GM18508 (cell line): Measurements from ENCODE around the gene ANKDD1A.

Source experiments
- ATAC-seq: cut with Tn5 transposase; IDR thresholded peaks from one replicate; pipeline ENCODE4 v1.9.1; 2021; ENCODE audit warnings: moderate number of reproducible peaks; ENCODE audit not compliant: insufficient read depth, unreplicated experiment

Gene ANKDD1A

GRCh38 chr15:64911311-64912186 lies at the start of gene ANKDD1A:
Gene ANKDD1A (plus strand): TSS chr15:64911902. CDS start chr15:64911931, 29 bp downstream.
- no peak for ATAC-seq

DNA sequence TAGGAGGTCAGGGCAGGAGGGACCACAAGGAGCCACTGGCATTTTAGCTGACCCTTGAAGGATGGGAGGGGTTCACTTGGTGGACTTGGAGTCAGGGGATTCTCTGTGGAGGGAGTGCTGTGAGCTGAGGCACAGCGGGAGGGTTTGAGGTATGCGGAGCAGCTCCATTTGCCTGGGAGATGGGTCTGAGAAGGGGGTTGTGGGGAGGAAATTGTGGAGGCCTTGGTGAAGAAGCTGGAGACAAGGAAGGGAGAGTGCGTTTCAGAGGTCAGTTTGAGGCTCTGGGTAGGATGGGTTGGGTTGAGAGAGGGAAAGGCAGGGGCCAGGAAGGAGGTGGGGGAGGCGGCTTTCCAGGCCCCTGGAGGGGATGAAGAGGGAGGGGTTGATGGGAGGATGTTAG lies 49.7 kb upstream of the ANKDD1A start:
- ATAC-seq: no peak

DNA sequence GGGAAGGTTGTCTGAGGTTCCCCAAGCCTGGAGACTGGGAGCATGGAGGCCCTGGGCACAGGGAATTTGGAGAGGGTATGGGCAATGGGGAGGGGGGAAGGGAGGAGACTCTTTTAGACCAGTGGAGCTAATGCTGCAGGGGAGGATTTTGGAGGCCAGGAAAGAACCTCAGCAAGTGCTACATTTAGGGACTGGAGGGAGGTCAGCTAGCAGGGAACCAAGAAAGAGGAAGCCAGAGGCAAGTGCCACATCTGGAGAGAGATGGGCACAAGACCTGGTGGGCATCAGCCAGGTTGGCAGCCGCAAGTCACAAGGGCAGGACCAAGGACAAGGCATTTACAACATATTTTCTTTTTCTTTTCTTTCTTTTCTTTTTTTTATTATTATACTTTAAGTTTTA lies 49.3 kb upstream of the ANKDD1A start:
- ATAC-seq: no peak

- ATAC-seq: no peak
Measured at GRCh38 chr15:64864068-64864467, 47.6 kb upstream of the ANKDD1A start.

GRCh38 chr15:64865126-64865997 lies 46.3 kb upstream of the ANKDD1A start:
- ATAC-seq: no peak

DNA sequence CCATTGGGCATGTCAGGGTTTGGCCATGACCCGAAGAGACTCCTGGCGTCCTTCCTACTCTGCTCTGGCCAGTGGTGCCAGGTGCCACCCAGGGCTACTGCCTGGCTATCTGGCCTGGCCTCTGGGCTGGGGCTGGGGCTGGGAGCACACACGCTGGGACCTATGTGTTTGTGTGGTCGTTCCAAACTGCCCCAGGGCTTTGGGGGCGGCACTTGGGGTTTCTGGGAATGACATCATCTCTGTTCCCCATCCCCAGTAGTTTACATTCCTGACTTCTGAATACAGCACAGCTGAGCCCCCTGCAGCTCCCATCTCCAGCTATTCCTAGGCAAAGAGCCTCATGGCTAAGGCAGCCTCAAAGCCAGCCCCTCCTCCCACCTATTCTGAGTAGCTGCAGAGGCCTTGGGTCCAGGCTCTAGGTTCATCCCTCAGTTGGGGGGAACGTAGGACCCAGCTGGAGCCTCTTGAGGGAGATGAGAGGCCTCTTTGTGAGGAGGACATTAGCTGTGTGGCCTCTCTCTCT lies 45.6 kb upstream of the ANKDD1A start:
- no peak for ATAC-seq

- ATAC-seq: no peak
Measured at GRCh38 chr15:64869501-64869900, 42.2 kb upstream of the ANKDD1A start.

DNA sequence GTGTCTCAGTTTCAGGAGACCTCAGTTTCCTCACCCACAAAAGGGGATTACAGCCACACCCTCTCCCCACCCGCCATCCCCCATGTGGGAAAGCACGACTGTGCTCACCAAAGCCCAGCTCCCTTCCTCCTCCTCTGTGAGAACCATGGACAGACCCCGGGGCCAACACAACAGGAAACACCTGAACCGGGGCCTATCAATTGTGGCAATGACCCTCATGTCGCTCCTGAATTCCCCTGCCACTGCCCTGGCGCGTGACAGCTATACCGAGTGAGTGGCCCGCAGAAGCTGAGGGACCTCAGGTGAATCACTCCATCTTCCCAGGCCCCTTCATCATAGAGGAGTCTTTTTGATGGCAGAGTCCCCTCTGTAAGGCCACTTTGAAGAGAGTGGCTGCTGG lies 41.3 kb upstream of the ANKDD1A start:
- no peak for ATAC-seq

GRCh38 chr15:64875641-64876223 lies 36.0 kb upstream of the ANKDD1A start:
- no peak for ATAC-seq

GRCh38 chr15:64877435-64877834 lies 34.3 kb upstream of the ANKDD1A start:
- no peak for ATAC-seq

DNA sequence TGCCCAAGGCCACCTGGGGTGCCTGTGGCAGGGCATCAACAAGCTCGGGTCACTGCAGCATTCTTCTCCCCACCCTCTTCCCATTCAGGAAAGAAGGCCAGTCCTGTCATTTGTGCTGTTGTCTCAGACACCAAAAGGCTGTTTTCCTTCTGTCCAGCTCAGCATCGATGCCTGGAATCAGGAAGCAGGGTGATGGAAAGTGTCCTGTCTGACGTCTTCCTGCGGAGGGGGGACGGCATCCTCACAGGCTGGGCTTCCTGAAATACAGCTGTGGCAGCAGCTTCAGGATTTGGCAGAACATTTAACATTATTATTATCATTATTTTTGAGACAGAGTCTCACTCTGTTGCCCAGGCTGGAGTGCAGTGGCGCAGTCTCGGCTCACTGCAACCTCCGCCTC lies 33.0 kb upstream of the ANKDD1A start:
- ATAC-seq: no peak

DNA sequence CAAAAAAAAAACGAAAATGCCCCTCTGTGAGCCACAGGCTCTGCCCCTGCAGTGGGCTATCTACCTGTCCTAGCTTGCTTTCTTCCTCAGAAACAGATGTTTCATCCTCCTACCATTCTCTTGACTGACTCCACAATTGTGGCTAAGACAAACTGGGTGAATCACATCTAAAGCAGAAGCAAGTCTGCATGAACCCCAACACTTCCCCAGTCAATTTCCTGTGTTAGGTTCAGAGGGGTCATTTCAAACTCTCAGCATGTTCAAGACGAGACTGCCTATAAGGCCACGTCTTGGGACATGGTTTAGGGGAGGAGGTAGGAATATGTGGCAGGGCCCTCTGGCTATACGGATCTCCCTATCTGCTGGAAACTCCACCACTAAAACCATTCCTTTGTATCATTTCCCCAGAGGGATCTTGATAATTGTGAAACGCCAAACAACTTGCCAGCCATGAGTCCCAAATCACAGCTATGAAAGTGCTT lies 28.6 kb upstream of the ANKDD1A start:
- ATAC-seq: no peak

- ATAC-seq: no peak
Measured at GRCh38 chr15:64883997-64884511, 27.6 kb upstream of the ANKDD1A start.

DNA sequence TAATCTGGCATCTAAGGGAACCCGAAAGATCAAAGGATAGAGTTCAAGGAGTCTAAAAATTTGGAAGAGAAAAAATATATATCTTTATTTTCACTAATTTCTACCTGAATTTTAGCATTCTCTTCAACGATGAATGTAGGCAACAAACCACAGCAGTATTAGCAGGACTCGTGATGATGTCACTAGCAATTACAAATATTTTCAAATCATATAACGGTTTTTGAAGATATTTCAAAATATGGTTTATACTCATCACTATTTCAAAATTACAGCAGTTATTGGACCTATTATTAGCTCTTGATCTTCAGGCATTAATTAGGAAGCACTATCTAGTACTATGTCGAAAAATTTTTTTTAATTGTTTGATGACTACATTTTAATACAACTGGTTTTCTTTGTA lies 27.0 kb upstream of the ANKDD1A start:
- ATAC-seq: no peak

GRCh38 chr15:64888336-64888735 lies 23.4 kb upstream of the ANKDD1A start:
- no peak for ATAC-seq

- no peak for ATAC-seq
Measured at GRCh38 chr15:64891561-64891960, 20.1 kb upstream of the ANKDD1A start.

DNA sequence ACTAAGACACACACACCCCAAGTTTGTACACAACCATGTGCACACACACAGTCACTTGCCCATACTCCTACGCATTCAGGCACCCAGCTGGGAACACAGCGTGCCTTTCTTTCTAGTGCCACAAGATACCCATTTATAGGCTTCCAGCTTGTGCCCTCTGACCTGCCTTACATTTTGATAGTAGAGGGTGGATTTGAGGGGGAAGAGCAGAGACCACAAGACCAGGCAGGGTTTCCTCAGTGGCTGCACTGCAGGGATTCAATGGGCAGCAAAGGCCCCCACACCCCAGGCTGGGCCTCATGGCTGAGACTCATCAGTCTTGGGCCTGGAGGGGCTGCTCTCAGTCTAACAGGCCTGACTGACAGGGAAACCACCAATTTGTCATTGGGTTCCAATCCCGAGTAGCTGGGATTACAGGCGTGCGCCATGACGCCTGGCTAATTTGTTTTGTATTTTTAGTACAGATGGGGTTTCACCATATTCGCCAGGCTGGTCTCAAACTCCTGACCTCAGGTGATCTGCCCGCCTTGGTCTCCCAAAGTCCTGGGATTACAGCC lies 18.8 kb upstream of the ANKDD1A start:
- ATAC-seq: no peak

DNA sequence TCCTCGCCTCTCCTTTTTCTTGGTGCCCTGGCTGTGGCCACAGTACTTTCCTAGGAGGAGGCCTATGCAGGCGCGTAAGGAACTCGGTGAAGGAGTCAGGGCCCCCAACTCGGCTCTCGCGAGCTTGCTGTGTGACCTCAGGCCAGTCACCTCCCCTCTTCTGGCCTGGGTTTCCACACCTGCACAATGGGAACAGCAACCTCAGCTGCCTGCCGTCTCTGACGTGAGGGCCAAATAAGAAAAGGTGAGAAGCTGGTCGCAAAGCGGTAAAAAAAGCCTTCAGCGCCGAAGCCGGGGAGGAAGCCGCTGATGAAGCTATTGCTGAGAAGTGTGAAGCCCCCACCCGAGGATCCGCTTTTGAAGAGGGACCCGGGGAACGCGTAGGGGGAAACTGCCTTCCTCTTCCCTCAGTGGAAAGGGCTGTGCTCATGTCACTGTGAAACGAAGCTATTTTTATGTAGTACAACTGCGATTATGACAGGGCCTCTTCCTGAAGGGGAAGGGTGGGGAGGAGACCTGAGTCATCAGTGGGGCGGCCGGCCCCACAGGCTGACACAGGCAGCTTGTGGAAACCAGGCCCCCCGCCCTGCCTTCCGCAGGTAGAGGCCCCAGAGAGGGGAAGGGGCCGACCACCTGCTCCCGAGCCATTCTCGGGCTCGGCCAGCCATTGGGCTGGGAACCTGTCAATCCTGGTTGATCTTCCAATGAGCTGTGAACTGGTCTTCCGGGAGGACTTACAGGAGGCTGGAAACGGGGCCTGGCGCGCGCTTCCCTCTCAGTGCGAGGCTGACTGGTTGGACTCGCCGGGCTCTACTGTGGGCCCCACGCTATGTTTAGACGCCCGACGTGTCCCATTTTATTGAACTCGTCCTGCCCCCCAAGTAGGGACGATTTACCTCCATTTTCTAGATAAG lies 18.0 kb upstream of the ANKDD1A start:
- peak; percentile 32 for ATAC-seq
